ENCODE data around the gene USP31.

Gene USP31

DNA sequence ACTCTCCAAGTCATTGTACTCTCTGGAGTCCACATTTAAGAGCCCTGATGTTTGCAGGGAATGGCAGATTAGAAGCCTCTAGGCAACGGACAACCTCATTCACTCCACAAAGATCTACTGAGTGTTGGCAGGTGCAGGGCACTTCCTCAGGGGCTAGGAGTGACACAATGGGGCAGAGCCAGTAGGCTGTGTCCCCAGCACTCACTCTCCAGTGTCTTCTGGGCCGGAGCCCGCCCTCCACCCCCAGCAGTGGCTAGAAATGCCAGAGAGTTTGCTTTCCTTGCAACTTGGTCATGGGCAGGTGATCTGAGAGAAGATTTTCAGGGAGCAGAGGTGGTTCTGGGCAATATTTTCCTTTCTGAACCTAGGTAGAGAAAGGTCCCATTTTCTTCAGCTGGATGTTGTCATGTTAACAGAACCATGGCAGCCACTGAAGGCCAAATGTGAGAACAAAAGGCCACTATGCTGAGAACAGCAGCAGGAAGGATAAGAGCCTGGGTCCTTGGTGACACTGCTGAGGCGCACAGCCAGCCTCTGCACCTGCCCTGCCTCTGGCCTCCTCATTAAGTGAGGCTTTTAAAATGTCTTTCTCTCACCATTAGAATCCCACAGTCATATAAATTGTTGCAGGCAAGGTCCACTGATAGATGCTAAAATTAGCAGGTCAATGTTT, 96.2 kb downstream of the USP31 start:
- peak in 31 of 42 donors; percentile 15 to 78 (median 50) for DNase-seq

DNA sequence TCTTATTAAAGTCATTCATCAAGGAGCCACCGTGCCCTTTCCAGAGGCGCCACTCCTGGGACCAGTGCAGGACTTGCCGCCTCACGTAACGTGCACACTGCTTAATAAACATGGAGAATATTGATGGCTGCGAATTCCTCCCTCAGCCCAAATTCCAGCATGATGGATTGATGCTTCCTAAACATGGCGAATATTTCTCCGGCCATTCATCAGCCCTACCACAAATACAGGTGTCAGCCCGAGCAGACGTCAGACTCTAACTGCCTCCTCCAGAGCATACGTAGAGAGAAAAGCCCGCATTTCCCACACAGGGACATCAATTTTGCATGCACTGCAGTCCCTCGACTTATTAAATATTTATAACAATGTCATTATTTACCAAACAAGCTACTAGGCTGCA, 97.0 kb downstream of the USP31 start:
- intact Hi-C loops (cut with DNase I): no loop called here
- DNase-seq: no peak

More for the DNA sequence above, 96.2 kb downstream of the USP31 start:
- intact Hi-C loops (cut with DNase I): no loop called here

DNA sequence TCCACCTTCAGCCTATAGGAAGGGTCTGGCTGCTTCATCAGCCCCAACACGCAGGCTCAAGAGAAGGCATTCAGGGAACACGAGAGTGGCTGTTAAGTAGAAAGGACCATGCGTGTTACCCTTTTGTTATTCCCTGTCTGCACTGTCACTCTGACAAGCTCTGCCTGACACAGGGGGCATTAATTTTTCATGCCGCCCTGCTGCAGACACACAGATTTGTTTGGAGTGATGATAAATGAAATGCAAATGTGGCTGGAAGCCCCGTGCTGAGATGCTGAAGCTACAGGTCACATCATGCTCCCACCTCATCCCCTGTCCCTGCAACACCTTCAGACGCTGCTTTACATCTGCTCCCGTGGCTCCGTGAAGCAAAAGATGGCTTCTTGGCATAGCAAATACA, 97.7 kb downstream of the USP31 start:
- DNase-seq: no peak
- intact Hi-C loops (cut with DNase I): no loop called here

DNA sequence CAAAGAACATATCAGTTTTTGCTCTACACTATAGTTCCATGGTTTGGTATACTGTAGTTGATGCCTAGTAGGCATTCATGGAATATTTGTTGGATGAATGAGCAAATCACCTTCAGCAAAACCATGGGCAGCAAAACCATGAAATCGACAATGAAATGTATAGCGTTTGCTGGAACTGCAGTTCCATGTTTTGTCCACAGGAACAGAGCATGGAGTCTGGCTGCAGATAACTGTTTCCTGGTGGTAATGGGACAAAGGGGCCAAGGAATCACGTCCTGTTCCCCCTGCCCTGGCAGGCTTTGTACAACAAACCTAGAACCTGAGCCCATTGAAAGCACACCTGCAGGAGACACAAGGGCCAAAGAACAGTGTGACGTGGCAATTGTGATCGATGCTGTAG, 101.1 kb downstream of the USP31 start:
- intact Hi-C loops (cut with DNase I): no loop called here
- DNase-seq: no peak

DNA sequence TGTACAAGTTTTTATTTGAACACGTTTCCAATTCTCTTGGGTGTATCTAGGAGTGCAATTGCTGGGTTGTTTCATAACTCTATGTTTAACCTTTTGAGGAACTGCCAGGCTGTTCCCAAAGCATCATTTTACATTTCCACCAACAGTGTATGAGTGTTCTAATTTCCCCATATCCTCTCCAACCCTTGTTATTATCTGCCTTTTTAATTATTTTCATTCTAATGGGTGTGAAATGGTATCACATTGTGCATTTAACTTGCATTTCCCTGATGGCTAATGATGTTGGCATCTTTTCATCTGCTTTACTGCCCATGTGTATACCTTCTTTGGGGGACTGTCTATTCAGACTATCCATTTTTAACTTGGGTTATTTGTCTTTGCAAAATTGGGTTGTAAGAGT, 104.2 kb downstream of the USP31 start:
- DNase-seq: no peak
- intact Hi-C loops (cut with DNase I): no loop called here

DNA sequence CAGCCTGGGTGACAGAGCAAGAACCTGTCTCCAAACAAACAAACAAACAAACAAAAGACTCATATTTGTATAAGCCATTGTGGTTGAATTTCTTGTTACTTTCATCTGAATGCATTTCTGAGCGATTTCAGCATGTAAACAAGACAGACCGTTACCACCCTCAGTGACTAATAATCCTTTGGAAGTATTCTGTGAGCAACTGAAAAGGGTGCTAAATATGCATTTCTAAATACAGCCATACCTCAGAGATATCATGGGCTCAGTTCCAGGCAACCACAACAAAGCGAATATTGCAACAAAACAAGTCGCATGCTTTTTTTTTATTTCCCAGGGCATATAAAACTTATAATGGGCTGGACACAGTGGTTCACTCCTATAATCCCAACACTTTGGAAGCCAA, 109.0 kb downstream of the USP31 start:
- intact Hi-C loops (cut with DNase I): no loop called here
- DNase-seq: no peak

DNA sequence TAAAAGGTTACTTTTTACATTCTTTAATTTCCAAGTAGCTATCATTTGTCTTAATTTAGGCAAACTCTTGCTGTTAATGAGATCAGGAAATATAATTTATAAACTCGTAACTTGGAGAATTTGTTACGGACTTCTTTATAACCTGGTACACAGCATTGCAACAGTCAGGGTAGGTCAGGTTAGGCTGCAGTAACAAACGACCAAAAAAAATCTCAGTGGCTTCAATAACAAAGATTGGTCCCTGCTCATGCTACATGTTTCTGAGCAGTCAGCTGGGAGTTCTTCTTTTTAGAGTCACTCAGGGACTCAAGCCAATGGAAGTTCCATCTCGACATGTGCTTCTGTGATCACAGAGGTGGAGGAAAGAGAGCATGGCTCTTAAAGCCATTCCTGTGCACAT, 110.1 kb downstream of the USP31 start:
- intact Hi-C loops (cut with DNase I): no loop called here

DNA sequence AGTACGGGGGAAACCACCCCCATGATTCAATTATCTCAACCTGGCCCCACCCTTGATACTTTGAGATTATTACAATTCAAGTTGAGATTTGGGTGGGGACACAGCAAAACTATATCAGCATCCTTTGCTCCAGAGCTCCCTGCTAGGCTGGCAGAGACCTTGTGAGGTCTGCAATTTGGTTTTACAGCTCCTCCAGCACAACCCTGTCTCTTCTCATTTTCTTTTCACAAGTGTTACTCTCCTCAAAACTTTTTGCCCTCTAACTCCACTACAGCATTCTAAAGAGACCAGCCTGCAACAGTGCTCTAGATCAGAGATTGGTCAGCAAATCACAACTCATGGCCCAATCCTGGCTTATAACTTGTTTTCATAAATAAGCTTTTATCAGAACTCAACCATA, 114.0 kb downstream of the USP31 start:
- no peak for DNase-seq
- intact Hi-C loops (cut with DNase I): no loop called here

More for the DNA sequence above, 110.1 kb downstream of the USP31 start:
- DNase-seq: no peak

DNA sequence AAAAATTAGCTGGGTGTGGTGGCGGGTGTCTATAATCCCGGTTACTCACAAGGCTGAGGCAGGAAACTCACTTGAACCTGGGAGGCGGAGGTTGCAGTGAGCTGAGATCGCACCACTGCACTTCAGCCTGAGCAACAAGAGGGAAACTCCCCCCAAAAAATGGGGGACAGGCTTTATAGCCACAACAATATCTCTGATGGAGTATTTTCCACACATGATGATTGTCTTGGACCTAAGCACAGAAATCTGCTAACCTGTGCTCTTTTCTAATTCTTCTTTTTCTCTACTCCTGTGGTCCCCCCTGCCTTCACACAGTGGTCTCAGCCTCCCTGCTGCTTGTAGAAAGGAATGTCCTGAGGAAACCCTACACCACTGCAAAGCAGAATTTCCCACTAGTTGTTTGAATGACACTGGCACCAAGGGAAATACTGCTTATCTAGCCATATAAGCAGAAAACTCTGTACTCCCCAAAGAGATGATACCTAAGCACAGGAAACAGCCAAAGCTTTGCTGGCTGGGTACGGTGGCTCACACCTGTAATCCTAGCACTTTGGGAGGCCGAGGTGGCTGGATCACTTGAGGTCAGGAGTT, 117.6 kb downstream of the USP31 start:
- no peak for DNase-seq
- intact Hi-C loops (cut with DNase I): no loop called here

DNA sequence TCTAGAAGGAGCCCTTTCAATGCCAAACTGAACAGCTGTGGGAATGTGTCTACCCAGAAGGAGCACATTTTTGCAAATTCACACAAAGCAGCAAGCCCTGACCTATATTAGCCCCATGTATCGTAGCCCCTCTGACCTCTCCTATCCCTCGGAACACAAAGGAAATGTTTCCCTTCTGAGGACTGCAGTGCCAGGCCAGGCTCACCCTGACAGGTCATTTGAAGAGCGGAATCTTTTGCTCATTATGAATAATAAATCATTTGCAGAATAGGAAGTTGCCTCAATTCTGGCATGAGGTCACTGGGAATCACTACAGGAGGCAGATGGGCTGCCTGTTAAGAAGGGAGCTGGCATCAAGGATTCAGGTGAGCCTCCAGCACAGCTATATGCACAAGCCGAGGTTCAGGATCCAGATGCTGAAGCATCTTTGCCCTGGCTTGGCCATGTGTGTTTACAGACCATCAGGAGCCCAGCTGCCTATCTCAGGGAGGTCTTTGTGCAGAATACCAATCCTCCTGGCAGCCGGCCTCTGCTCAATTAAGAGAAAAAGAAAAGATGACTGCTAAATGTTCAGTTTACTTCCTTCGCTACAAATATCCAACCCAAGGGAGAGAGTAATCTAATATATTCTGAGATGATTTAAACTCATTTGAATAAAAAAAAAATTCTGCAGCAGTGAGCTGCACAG, 119.4 kb downstream of the USP31 start:
- no peak for DNase-seq
- intact Hi-C loops (cut with DNase I): no loop called here

DNA sequence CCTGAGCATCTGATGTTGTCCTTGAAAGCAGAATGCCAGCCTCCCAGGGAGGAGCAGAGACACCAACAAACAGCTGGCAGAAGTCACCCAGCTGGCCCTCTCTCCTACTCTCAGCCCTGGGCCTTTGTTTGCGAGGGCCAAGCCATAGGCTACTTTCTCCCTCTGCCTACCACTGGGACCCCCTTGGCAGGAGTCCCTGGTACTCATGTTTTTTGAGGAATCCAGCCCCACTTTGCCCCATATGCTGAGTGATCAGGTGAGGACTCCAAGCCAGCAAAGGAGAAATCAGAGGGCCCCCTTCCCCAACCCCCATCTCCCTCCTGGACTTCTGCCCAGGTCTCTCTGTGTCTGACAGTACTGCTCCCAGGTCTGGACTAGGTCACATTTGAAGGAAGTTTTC, 121.9 kb downstream of the USP31 start:
- no peak for DNase-seq
- intact Hi-C loops (cut with DNase I): no loop called here

DNA sequence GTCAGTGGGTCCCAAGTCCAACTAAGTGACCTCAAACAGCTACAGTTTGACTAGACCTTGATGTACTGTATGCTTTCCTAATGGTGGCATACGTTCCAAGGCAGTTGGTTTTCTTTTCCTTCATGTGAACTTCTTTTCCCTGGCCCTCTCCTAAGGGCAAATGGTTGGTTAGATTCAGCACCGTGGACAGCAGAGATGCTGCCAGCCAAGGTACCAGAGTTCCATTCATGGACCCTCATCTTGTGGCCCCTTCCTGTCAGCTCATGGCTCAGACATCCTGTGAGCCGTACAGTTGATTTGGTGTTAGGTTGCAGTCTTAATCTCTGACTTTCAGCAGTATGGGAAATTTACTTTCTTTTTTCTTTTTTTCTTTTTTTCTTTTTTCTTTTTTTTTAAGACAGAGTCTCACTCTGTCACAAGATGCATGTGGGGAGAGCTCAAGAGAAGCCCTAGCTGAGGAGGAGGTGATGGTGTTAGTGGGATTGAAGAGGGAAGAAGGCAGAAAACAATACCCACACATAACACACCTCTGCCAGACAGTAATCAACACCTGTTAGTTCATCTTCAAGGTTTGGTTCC, 122.4 kb downstream of the USP31 start:
- peak in 3 of 42 donors; percentile 10 to 13 (median 12) for DNase-seq
- intact Hi-C loops (cut with DNase I): no loop called here

DNA sequence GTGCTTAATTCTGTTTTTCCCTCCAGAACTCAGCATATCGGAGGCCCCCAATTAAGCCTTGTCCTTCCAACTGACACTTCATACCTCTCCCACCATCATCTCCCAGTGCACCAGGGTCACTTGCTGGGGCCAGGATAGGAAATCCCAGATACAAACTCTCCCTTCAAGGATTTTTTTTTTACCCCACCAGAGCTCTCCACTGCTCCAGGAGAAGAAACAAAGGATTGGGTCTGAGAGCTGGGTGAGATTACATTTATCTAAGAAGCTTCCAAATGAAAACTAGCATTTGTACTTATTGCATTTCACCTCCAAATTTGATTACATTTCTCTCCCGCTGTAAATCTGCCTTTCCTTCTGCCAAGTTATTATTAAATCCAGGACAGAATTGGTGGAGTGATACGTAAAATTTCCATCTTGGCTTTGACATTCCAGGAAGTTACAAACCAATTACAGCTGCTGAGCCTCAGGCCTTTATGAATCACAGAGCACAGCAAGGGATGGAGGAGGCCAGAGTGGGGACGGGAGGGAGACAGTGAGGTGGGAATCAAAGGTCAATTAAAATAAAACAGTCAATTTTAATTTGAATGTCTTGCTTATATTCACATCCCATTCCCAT, 123.5 kb downstream of the USP31 start:
- no peak for DNase-seq
- intact Hi-C loops (cut with DNase I): no loop called here

DNA sequence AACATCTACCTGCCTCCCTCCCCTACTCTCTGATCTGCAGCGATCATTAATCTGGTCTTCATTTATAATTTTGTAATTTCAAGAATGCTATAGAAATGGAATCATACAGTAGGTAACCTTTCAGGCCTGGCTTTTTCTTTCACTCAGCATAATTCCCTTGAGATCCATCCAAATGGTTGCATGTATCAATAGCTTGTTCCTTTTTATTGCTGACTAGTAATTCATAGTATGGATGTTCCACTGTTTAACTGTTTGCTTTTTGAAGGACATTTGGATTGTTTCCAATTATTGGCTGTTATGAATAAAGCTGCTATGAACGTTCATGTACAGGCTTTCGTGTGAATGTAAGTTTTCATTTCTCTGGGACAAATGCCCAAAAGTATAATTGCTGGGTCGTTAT, 125.2 kb downstream of the USP31 start:
- DNase-seq: no peak
- intact Hi-C loops (cut with DNase I): no loop called here

DNA sequence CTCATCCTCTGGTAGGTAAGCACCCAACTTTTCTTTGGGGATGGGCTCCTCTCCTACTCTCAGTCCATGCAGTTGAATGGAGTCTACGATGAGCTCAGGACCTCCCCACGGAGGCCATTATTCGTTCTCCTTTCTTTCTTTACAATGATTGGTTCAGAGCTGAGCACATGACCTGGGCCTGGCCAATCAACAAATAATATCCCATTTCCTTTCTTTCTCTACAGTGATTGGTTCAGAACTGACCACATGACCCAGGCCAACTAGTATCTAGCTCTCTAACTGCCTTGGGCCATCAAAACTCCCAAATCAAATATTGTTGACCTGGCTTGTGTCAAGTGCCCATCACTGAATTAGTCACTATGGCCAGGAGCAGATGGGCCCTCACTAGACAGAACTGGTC, 129.2 kb downstream of the USP31 start:
- intact Hi-C loops (cut with DNase I): no loop called here
- no peak for DNase-seq

DNA sequence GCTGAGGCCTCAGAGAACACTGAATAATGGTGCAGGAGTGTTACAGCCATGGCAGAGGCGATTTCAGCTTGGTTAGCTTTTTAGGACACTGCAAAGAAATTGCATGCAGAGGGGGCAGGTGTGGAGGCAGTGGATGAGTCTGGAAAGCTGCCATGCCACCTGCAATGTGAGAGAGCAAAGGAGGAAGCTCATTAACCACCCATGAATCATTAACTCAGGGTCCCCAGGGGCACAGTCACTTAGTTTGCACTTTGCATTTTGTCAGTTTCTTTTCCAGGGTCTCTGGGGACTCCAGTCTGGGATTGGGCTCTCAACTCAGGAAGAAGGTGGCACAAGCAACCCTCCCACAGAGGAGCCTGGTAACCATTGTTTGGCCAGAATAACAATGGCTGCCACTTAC, 132.9 kb downstream of the USP31 start:
- intact Hi-C loops (cut with DNase I): no loop called here
- no peak for DNase-seq

DNA sequence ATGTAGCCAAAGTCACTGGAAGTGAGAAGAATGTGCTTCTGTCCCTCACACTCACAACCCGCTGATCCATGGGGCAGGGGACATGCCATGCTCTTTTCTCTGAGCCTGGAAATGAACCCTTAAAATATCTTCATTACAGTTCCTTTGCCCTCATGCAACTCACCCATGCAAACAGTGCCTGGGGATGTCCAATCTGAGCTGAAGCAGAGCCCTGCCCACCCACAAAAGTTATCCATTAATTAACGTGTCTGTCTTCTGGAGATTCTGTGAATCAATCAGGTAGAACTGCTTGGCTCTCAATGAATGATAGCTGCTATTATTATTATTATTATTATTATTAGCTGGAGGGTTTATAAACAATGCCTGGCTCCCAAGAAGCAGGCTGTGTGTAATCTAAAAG, 133.7 kb downstream of the USP31 start:
- no peak for DNase-seq

DNA sequence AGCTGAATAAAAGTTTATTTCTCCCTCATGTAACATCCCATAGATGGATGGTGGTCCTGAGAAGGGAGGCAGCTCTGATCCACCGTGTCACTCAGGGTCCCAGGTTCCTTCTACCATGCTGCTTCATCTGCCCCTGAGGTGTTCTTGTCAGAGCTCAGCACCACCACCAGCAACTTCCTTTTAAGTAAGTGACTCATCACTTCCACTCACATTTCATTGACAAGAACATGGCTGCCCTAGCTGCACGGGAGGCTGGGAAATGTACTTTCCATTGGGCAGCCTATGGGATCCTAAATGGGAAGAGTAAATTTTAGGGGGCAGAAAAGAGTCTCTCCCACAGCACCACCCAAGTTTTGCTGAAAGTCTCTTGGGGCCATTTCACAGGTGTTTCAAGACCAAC, 134.7 kb downstream of the USP31 start:
- intact Hi-C loops (cut with DNase I): no loop called here
- no peak for DNase-seq

More for the DNA sequence above, 133.7 kb downstream of the USP31 start:
- intact Hi-C loops (cut with DNase I): no loop called here
